Coronary artery (tissue), 2 donors: ENCODE measurements around the gene CFAP97D1.
A peak's percentile ranks its signal among the peaks of the same experiment; 100 is the strongest.

Experiments used
- DNase-seq: peaks from one replicate; pipeline ENCODE4 v3.0.0-alpha.2; 2017; ENCODE audit warnings: low spot score
- H3K27ac ChIP-seq, 2 donors: fragments of 200-600 bp; sonication (generic); one replicate each; pipeline ENCODE4 v1.5.1; 2016 to 2019
- H3K4me3 ChIP-seq: fragments of 200-600 bp; sonication (generic); 2 replicates; pipeline ENCODE4 v1.5.1; 2016; ENCODE audit warnings: mild to moderate bottlenecking, moderate library complexity
- TF ChIP-seq, protein P1 (sequence below): fragments of 200-600 bp; sonication (generic); IDR thresholded peaks from one replicate; pipeline ENCODE4 v1.5.1; 2019; ENCODE audit warnings: antibody characterized with exemption

CFAP97D1 gene

DNA sequence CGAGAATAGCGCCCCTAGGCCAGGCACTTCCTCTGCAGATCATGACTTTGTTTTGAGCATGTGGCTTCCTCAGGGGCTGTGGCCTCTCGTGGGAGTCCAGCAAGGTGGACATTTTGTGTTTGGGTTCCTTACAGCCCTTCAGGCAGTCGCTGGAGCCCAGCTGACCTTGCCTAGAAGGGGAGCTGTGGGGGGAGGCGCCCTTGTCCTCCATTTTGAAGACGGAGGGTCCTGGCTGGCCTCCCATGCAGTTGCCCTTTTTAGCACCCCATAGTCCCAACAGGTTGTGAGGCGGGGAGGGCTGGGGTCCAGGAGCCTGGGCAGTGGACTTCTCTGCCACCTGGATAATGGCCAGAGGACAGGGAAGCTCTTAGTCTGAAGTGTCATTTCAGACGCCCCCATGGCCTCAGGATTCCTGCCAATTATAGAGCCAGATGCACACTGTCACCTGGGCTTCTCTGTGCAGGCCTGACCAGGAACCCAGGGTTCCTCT lies 23.0 kb upstream of the CFAP97D1 start:
- no peak for DNase-seq
- TF ChIP-seq, protein P1, sequence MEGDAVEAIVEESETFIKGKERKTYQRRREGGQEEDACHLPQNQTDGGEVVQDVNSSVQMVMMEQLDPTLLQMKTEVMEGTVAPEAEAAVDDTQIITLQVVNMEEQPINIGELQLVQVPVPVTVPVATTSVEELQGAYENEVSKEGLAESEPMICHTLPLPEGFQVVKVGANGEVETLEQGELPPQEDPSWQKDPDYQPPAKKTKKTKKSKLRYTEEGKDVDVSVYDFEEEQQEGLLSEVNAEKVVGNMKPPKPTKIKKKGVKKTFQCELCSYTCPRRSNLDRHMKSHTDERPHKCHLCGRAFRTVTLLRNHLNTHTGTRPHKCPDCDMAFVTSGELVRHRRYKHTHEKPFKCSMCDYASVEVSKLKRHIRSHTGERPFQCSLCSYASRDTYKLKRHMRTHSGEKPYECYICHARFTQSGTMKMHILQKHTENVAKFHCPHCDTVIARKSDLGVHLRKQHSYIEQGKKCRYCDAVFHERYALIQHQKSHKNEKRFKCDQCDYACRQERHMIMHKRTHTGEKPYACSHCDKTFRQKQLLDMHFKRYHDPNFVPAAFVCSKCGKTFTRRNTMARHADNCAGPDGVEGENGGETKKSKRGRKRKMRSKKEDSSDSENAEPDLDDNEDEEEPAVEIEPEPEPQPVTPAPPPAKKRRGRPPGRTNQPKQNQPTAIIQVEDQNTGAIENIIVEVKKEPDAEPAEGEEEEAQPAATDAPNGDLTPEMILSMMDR, result no peak
- Histone ChIP-seq H3K27ac (no peak overlapping the region), H3K4me3 (no peak overlapping the region)

DNA sequence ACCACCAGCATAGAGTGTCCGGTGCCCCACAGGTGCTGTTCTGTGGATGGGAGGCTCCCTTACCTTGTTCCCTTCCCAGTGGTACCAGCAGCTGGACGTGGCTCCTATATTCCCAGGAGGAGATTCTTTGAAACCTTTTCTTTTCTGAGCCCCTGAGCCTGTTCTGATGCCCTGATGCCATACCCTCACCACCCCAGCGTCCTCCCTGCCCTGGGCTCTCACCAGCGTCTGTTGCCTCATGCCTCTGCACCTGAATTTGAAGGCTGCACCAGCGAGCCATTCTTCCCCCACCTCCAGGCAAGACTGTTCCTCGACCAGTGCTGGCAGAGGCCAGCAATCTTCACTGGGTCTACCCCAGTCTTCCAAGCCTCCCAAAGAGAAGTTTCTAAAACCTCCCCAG lies 22.1 kb upstream of the CFAP97D1 start:
- H3K4me3 ChIP-seq, result no peak overlapping the region
- TF ChIP-seq, protein P1, result no peak

DNA sequence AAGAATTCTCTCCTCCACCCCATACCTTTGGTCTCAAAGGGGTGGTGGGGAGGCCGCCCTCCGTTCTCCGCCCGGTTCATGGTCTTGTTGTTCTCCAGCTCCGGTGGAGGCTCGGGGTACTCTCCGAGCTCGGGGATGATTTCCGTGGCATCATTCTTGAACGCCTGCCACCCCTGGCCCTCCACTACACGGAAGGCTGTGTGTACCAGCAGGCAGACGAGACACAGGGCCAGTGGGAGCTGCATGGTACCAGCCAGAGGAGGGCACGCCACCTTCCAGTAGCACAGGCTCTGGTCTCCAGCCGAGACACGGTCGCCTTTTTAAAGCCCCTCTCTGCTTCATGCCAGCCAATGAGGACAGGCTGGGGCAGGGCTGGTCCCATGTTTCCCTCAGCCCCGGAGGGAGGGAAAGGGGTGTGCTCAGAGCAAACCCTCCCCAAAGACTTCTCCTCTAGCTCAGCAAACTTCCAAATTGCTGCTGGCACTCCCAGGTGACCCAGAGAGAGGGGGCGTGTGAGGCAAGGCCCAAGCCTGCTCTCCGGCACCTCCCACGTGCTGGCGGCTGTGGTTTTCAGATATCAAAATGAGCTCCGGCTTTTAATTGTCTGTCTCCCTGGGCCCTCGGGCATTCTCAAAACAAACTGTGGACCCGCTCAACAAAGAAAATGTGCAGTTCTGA lies 21.6 kb upstream of the CFAP97D1 start, which contains the start of gene SOST:
Gene SOST, minus strand, starts transcription at position 295 of the 678 bp plus-strand sequence. Its CDS starts 50 bp downstream, at position 245.
- Histone ChIP-seq H3K4me3 (no peak within 1 kb of the TSS), H3K27ac (no peak within 1 kb of the TSS)
- no peak for DNase-seq
- TF ChIP-seq, protein P1, result no peak

More for the DNA sequence above, 22.1 kb upstream of the CFAP97D1 start:
- no peak overlapping the region for H3K27ac ChIP-seq
- DNase-seq, result no peak

DNA sequence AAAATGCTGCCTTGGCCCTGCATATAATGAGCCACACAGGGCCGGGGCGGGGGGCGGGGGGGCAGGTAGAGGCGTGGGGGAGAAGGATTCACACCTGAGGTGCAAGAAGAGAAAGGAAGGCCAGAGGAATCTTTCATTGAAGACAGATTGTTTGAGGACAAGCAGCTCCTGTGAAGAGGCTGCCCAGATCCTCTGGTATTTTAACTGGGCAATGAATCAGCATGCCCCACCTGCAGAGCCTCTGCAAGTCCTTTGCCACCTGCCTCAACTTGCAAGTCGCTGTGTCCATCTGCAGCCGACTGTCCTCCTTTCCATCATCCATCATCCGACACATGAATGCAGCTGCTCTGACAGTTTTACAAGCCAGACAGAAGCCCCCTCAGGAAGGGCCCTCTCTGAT lies 20.4 kb upstream of the CFAP97D1 start:
- DNase-seq, result no peak
- no peak overlapping the region for H3K4me3 ChIP-seq
- TF ChIP-seq, protein P1, result no peak
- no peak overlapping the region for H3K27ac ChIP-seq

DNA sequence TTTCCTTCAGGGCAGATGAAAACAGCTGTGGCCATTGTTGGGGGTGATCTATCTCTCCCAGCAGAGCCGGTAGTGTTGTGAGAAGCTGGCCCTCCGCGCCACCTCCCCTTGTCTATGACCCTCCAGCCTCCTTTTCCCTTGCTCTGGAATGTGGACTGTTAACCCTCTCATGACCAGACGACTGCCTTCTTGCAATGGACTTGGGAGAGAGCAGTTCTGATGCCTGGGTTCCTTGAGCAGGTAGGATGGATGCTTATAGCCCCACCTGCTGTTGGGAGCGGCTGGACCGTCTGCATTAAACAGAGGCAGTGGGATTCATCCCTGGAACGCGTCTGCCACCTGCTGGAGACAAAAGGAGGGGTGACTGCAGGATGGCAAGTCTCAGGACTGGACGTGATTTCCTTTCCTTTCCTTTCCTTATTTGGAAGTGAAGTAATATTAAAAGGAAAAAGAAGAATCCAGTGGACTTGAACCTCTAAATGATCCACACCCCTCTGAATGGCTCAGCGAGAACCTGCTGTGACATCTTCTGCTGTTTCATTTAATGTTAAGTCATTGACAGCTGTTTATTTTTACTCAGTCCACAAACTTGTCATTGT lies 19.9 kb upstream of the CFAP97D1 start:
- Histone ChIP-seq H3K27ac (peak overlapping the region; percentile 12 to 63), H3K4me3 (no peak overlapping the region)
- peak; percentile 93 for DNase-seq
- TF ChIP-seq, protein P1, result peak; percentile 94

DNA sequence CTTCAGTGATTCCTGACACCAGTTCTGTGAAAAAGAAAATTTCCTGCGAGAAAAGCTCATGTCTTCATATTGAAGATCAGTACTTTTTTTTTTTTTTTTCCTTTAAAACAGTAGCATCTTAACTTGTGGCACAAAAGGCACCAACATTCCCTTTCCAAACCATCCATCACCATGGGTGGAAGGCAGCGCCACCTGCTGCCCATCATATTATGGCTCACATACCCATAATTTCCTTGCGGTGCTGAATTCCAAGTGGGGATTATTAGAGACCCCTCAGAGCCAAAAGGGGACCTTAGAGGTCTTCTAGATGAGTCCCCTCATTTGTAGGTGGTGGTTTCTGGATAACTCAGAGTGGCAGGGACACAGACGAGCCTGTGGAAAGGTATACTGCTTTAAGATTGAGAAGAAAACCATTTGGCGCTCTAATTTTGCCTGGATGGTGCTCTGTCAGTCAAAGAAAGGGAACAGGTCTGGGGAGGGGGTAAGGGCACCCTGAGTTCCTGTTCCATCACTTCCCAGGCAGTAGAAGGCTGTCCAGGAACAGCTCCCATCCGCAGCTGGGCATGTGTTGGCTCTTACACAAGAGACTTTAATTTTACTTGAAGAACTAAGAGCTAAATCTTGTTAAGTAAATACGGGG lies 13.7 kb upstream of the CFAP97D1 start:
- TF ChIP-seq, protein P1, result peak; percentile 67
- Histone ChIP-seq H3K4me3 (no peak overlapping the region), H3K27ac (peak overlapping the region; percentile 3 to 26)
- peak; percentile 73 for DNase-seq
